Inflammatory macrophage treated with lipopolysaccharide for 4 hours (primary cell): ENCODE results near the gene CAPN5.
A peak's percentile ranks its signal among the peaks of the same experiment; 100 is the strongest.
"Not testable (repeated sequence)": the region's sequence is repeated elsewhere in the genome, so short reads cannot be mapped to it uniquely, and the experiment has no call there.

Experiments used
- DNase-seq: peaks from one replicate; pipeline ENCODE4 v3.0.0-alpha.2; 2020

Gene CAPN5

DNA sequence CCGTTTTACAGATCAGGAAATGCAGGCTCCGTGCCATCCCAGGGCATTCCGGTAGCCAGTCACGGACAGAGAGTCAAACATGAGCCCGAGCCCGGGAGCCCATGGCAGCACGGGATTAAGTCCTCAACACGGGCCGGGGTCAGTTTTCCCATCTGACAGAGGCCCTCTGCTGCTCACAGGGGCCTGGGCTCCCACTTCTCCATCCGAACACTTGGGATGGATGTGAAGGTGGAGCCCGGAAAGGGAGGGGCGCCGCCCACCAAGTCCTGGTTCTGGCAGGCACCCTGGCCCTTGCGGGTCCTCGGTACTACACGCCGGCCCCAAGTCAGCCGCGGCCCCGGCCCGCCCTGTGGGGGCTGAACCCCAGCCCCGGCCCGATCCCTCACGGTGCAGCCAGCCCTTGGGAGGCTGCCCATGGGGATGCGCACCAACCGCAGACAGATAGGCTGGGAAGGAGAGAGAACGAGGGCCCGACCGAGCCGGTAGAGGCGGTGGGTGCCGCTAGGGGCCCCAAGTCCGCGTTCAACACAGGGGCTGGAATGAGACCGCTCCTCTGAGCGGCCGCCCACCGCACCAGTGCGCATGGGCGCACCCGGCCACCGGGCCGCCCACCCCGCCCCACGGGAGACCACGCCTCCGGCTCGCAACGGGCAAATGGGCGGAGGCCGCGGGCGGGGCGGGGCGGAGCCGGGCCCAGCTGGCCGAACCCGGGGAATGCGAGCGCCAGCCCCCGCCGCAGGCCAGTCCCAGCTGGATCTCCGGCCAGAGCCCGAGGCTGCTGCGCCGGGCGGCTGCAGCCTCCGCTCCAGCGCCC, at the start of gene CAPN5:
CAPN5 (plus strand) TSS at position 743 of the 814 bp plus-strand sequence. CDS start 17,916 bp downstream, outside the sequence.
- peak; percentile 87 for DNase-seq

- DNase-seq = not testable (repeated sequence)
These were observed 48.3 kb upstream of the CAPN5 start for GRCh38 chr11:77018396-77018924.

- DNase-seq = no peak
These were observed 46.7 kb upstream of the CAPN5 start for GRCh38 chr11:77019976-77020595.

GRCh38 chr11:77020734-77021133, 46.0 kb upstream of the CAPN5 start:
- no peak for DNase-seq

DNA sequence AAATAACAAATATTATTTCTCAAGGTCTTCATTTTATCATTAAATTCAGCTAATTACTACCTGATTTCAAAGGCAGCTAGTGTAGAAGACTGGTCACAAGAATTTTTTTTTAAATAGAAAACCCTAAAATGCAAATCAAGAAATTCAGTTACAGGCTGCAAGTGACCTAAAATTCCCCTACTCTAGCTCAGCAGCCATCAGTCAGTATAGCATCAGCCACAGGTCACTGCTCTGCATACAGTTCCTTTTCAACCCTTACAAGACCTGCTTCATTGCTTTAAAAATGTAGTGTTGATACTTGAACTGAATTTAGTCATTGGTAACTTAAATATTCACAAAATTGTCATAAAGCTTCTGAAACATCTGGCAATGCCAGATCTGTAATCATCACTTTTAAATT, 42.0 kb upstream of the CAPN5 start:
- no peak for DNase-seq

DNA sequence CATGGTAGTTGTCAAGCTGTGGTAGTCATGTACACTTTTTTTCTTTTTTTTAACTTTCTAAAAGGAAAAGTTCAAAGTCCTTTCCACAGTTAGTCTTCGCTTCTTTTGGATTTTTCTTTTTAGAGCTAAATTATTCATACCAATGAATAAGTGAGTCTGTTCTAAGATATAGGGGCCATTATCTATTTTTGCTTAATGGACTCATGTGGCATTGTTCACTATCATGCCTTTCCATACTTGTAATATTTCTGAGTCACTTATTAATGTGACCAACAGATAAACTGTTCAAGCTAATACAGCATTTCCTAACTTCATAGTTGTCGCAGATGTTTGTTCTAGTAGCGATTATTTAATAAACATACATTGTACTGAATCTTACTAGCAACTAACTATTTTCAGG, 40.5 kb upstream of the CAPN5 start:
- no peak for DNase-seq

DNA sequence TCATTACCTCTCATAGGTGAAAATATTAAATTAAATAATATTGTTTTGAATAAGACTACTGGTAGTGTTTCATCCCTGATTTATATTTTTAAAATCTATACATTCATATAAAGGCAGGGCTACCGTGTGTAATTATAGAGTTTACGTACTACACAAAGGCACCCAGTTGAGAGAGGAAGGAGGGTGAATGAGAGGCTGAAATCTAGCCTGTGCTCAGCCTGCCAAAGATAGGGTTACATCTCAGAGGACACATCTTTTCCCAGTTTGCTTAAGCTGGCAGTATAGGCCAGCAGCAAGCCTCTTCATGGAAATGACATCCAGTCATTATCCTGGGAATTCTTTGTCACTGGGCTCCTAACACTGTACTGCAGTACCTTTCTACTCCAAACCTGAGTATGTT, 40.0 kb upstream of the CAPN5 start:
- no peak for DNase-seq

DNA sequence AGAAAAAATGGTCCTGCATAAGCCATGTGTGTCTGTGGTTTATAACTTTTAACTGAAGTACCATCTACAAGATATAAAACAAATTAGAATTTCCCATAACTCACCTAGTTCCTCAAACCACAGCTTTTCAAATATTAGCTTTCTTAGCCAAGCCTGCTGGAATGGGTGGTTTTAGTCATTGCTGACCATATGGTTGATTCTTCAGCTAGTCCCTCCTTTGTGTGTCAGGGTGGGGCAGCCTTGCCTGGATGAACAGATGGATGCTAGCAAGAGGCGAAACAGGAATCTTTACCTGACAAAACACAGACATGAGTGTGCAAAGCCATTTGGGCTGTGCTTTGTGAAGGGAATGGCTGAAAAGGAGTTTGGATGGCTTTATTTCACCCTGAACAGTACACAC, 39.5 kb upstream of the CAPN5 start:
- no peak for DNase-seq

GRCh38 chr11:77029829-77030228, 36.9 kb upstream of the CAPN5 start:
- DNase-seq = no peak

- no peak for DNase-seq
These were observed 35.8 kb upstream of the CAPN5 start for GRCh38 chr11:77030834-77031414.

- DNase-seq = no peak
These were observed 35.2 kb upstream of the CAPN5 start for GRCh38 chr11:77031599-77031998.

DNA sequence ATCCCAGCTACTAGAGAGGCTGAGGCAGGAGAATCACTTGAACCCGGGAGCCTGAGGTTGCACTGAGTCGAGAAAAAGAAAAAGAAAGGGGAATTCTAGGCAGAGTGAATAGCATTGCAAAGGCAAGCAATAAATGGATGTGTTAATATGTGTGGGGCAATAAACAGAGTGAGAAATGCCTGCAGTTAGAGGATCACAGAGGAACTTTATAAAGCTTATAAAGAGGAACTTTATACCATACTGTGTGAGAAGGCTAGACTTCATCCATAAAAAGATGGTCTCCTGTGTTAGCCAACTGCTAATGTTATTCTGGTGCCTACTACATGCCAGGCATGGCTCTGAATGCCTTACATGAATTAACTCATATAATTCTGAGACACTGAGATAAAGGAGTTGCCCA, 31.7 kb upstream of the CAPN5 start:
- peak; percentile 49 for DNase-seq

GRCh38 chr11:77035580-77035979, 31.2 kb upstream of the CAPN5 start:
- DNase-seq = no peak

GRCh38 chr11:77036398-77036797, 30.4 kb upstream of the CAPN5 start:
- no peak for DNase-seq

- no peak for DNase-seq
These were observed 29.7 kb upstream of the CAPN5 start for GRCh38 chr11:77037057-77037456.

GRCh38 chr11:77038029-77038824, 28.5 kb upstream of the CAPN5 start:
- DNase-seq = no peak

GRCh38 chr11:77038825-77039326, 27.9 kb upstream of the CAPN5 start:
- no peak for DNase-seq

- peak; percentile 26 for DNase-seq
These were observed 27.0 kb upstream of the CAPN5 start for GRCh38 chr11:77039491-77040400.

- no peak for DNase-seq
These were observed 26.4 kb upstream of the CAPN5 start for GRCh38 chr11:77040401-77040777.

- DNase-seq = no peak
These were observed 25.9 kb upstream of the CAPN5 start for GRCh38 chr11:77040889-77041288.

DNA sequence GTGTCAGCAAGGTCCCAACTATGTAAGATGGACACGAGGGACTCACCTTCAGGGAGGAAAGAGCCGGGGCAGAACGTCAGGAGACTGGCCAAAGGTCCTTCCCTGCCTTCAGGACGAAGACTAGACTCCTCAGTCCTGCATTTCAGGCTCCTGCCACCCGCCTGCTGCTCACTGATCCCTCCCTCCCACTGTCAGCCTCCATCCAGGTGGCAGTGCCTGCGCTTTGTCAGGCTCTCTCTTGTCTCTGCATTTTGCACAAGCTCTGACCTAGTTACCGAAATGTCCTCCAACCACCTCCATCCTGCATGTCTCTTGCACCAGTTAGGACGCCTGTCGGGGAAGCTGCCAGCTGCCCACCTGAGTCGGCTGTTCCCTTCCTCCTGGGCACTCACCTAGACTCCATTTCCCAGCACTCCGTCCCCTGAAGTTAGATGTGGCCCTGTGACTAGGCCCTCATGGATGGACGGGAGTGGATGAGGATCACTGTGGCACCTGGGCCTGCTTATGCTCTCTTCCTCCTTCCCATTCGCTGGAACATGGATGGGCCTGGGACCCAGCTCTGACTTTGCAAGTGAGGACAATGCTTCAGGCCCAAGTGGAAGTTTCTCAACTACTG, 24.6 kb upstream of the CAPN5 start:
- DNase-seq = no peak
